GM19238 (cell line): ENCODE data around the gene DHRS9.
"Not testable (repeated sequence)": the region's sequence is repeated elsewhere in the genome, so short reads cannot be mapped to it uniquely, and the experiment has no call there.

Experiments used
- DNase-seq: peaks from one replicate; pipeline ENCODE4 v3.0.0; 2011; ENCODE audit warnings: low spot score; ENCODE audit not compliant: insufficient read length

Gene DHRS9

DNA sequence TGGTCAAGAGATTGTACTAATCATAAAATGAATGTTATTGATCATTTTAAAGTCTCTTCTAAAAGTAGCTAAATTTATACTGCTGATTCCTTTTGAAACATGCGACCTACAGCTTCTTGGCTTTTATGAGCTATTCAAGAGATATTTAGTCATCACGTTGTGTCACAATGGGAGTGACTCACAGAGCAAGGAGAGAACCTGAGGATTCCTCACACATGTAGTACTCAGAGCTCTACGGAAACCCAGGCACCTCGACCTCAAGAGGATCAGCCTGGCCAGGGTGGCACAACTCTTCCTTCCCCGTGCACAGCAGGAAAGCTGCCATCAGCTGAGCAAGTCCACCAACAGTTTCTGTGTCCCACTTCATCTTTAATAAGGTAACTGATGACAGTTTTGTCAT, at the start of gene DHRS9:
DHRS9 (plus strand) TSS at position 223 of the 400 bp plus-strand sequence. CDS start 12,019 bp downstream, outside the sequence.
- DNase-seq = no peak

DNA sequence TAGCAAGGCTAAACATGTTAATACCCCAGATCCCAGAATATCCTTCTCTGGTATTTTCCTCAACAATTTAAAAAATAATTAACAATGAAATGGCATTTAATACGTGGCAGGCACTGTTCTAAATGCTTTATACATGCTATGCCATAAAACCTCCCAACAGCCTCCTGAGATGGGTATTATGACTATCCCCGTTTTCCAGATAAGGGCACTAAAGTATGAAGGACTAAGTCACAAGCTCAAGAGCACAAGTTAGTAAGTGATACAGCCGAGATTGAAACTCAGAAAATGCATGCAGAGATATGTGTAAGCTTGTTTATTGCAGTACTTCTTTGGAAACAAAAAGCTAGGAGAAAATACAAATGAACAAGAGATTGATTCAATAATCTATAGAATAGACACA, 46.2 kb upstream of the DHRS9 start:
- DNase-seq = no peak

DNA sequence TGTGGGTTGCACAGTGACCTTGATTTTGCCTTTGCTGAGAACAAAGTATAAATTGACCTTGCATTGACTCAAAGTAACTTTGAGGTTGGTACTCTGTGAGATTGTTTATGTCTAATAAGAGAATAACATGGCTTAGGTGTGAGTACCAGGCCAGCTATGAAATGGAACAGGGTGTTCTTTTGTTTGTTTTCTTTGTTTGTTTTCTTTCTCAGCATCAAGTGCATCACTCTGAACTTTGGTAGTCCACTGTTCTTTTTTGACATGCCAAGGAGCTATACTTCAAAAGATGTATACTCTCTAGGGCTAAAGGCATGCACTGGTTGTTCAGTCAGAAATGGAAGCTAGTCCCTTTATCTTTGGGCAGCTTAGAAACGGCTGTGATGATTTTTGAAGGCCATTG, 43.3 kb upstream of the DHRS9 start:
- no peak for DNase-seq

DNA sequence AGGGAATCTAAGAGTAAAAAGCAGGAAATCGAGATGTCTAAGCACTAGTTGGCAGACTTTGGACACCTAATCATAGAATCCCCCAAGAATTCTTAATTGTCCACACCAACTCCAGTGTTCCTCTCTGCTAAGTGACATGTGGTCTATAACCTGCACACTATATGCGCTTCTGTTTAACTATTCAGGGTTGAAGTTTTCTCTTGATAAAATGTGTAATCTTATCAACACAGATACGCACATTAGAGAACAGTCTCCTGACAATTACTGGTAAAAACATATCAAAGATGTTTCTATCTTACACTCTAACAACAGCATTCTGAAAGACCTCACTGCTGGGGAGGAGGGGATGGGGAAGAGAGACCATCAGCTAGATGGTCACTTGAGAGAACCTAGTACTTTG, 42.1 kb upstream of the DHRS9 start:
- DNase-seq = no peak

DNA sequence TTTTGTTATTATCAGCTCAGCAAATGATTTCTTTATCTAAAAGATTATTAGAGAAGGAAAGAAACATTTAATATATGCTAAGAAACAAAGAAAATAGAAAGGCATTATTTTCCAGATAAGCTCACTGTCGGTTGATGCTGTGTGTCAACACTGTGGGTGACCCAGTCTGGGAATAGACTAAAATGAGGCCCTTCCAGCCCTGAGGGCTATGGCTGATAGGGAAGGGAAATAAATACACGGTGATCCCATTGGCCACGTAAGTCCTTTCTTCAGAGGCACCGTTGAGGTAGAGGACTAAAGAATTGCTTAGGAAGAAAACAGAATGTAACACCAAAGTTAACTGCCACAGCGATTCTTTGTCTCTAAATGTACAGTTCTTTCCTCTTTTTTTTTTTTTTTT, 40.0 kb upstream of the DHRS9 start:
- DNase-seq = no peak

DNA sequence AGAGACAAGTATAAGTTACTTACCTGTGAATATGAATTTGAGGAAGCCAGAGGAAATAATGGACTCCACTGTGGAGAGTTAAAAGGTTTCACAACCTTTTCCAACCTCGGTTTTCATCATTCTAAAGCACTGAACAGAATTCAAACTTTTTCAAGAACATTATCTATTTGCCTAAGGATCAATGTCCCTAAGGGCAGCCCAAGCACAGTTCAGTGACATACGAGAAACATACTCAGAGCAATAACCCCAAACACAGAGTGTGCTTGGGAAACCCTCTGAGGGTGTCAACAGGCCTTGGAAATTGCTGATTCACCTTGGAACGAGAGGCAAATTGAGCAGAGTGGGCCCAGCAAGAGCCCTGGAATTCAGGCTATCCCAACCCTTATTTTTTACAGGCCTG, 38.2 kb upstream of the DHRS9 start, which contains the start of gene ABCB11:
ABCB11 (minus strand) TSS at position 123 of the 400 bp plus-strand sequence. CDS start 13,199 bp downstream, outside the sequence.
- DNase-seq = no peak

DNA sequence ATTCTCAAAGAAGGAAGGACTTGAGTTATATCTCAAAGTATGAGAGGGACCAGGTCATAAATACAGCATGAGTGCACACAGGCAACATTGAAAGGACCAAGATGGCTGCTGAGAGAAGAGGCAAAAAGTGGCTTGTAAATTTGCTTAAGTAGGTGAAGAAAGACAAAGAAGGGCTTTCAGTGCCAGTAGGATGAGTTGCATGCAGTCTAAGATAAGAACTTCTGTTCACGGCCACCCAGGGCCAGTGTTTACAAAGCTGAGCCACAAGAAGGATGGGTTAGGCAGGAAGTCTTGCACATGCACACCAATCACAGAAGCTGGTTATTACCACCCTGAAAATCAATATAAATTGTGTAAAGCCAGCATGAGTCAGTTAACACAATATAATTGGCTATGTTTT, 35.1 kb upstream of the DHRS9 start:
- DNase-seq = no peak

DNA sequence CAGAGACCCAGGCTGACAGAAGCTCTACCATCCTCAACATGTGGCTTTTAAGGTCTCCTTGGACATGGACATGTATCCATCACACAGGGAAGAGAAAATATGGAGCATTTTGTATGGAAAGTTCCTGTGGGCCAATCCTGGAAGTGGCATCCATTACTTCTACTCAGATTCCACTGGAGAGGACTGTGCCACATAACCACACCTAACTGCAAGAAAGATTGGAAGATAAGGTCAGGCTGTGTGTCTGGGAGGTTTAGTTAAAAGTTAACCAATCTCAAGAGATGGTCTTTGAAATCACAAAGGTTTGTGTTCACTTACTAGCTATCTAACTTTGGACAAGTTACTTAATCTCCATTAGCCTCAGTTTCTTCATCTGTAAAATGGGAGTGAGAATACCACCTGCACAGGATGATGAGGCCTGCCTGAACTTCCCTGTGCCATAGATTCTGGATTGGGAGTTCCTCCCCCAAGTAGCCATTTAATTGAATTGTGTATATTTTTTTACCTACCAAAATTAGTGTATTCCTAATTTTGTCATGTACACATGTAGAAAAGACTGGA, 34.3 kb upstream of the DHRS9 start:
- no peak for DNase-seq

DNA sequence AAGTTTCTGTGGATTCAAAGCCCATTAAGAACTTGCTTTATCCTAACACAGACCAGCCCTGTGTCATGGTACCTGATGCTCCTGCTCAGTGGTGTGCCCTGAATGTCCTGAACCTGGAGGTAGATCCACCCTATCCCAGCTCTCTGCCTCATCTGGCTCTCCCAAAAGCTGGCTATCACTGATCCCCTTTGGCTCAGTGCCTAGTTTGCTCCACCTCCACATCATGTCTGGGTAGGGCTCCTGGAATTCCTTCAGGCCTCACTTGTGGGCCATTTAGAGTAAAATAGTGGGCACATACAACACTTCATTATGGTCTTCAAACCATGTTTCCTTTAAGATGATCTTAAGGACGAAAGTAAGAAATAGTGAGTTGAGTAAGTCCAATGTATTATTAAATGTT, 33.5 kb upstream of the DHRS9 start:
- DNase-seq = no peak

DNA sequence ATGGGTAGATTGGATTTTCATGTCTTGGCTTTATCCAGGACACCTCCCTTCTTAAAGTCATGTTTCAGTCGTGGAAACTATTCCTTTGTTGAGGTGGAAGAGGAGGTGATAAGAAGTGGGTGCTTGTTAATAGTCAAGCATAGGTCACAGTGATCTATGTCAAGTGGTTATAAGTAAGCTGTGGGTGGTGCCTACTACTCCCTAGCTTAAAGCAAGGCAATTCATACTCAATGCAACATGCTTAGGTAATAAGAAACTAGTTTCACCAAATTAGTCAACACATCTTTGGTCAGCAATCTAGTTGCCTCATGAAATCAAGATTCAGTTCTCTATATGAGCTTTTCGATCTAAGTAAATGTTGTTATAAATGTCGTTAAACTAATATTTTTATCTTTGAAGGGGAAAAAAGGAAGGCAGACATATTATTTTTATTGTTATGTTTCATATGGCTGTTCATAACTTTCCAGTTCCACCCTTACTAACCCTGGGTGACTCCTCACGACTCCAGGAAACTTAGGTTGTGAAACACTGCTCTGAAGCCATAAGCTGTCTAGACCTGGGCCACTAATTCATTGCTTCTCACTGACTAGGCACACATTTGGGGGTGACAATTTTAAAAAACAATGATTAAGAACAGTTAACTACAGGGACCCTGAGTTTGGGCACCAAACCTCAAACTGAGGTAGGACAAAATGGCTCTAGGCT, 32.5 kb upstream of the DHRS9 start:
- no peak for DNase-seq

DNA sequence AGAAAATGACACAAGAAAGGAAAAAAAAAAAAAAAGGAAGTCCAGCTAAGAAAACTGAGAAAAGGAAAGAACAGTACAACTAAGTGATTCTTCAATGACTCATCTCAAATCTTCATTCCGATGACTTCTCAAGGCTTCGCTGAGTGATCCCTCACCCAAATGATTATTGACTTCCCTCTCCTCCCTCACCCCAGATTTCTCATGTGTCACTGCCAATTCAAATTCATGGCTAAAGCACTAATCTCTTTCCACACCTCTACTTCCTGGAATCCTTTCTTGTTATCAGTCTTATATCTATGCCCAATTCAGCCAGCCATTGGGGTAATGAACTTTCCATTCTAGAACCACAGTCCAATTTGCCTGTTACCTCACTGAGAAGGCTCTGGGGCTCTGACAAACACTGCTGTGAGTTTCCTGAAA, 31.0 kb upstream of the DHRS9 start:
- peak; percentile 5 for DNase-seq

DNA sequence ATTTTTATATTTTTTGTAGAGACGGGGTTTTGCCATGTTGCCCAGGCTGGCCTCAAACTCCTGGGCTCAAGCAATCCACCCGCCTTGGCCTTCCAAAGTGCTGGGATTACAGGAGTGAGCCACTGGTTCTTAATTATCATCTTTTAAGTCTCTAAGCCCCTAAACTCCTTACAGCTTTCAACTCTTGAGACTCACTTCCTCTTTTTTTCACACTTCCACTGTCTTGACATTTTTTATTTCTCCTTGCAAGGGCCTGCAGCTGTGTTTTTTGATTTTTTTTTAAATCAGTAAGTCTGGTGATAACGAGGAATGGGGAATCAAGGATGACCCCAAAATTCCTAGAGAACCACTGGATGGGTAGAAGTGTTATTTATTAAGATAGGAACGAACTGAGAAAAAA, 29.7 kb upstream of the DHRS9 start:
- DNase-seq = no peak

DNA sequence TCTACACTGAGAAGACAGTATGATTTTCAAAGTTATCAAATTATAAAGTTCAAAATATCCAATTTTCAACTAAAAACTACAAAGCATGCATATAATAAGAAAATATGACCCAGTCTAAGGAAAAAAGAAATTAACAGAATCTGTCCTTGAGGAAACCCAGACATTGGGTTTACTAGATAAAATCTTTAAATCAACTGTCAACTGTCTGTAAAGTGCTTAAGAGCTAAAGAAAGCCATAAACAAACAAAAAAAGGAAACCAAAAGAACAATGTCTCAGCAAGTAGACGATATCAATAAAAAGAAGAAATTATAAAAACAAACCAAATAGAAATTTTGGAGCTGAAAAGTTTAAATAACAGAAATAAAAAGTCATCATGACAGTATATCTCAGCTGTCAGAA, 27.8 kb upstream of the DHRS9 start:
- no peak for DNase-seq

DNA sequence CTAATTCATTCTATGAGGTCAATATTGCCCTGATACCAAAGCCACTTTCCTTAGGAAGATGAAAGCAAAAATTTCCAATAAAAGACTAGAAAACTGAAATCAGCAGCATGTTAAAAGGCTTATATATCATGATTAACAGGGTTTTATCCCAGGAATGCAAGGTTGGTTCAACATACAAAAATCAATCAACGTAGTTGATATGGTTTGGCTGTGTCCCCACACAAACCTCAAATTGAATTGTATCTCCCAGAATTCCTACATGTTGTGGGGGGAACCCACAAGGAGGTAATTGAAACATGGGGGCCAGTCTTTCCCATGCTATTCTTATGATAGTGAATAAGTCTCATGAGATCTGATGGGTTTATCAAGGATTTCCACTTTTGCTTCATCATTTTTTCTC, 26.5 kb upstream of the DHRS9 start:
- DNase-seq = no peak

DNA sequence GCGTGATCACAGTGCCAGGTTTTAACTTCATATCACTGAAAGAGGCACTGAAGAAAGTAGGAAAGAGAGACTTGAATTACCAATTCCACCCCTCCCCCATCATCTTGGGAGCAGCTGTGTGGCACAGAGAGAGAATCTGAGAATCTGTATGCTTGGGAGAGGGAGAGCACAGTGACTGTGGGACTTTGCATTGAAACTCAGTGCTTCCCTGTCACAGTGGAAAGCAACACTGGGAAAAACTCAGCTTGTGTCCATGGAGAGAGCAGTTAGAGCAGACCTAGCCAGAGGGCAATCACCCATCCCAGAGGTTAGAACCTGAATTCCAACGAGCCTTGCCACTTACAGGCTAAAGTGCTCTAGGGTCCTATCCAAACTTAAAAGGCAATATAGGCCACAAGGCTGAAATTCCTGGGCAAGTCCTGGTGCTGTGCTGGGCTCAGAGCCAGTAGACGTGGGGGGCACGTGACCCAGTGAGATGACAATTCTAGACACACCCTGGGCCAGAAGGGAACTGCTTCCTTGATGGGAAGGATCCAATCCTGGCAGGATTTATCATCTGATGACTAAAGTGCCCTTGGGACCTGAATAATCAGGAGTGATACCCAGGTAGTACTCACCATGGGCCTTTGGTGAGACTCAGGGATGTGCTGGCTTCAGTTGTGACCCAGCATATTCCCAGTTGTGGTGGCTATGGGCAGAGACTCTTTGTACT, 22.8 kb upstream of the DHRS9 start:
- no peak for DNase-seq

DNA sequence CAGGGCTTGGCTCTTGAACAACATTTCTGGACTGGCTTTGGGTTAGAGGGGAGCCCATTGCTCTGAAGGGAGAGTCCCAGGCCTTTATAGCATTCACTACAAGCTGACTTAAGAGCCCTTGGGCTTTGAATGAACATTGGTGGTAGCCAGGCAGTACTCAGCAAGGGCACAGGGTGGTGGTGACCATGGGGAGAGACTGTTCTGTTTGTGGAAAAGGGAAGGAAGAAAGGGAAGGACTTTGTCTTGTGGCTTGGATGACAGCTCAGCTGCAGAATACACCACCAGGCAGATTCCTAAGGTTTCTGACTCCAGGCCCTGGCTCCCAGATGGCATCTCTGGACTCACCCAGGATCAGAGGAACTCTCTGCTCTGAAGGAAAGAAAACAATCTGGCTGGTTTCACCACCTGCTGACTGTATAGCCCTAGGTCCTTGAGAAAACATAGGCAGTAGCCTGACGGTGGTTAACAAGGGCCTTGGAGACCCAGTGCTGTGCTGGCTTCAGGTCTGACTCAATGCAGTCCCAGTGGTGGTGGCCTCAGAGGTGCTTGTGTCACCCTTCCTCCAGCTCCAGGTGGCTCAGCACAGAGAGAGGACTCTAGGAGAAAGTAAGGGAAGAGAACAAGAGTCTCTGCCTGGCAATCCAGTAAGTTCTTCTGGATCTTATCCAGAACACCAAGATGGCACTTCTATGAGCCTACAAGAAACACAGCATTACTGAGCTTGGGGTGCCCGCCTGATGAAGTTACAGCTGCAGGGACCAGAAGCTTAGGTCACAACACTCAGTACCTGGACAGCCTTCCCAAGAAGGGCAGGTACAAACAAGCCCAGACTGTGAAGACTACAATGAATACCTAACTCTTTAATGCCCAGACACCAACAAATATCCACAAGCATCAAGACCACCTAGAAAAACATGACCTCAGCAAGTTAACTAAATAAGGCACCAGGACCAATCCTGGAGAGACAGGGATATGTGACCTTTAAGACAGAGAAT, 21.8 kb upstream of the DHRS9 start:
- no peak for DNase-seq

DNA sequence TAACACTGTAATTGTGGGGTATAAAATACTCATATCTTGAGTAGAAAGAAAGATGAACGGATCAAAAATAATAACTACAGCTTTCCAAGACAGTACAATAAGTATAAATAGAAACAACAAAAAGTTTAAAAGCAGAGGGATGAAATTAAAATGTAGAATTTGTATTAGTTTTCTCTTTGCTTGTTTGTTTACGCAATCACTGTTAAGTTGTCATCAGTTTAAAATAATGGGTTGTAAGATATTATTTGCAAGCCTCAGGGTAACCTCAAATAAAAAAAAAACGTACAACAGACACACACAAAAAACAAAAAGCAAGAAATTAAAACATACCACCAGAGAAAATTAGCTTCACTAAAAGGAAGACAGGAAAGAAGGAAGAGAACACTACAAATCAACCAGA, 20.2 kb upstream of the DHRS9 start:
- no peak for DNase-seq

DNA sequence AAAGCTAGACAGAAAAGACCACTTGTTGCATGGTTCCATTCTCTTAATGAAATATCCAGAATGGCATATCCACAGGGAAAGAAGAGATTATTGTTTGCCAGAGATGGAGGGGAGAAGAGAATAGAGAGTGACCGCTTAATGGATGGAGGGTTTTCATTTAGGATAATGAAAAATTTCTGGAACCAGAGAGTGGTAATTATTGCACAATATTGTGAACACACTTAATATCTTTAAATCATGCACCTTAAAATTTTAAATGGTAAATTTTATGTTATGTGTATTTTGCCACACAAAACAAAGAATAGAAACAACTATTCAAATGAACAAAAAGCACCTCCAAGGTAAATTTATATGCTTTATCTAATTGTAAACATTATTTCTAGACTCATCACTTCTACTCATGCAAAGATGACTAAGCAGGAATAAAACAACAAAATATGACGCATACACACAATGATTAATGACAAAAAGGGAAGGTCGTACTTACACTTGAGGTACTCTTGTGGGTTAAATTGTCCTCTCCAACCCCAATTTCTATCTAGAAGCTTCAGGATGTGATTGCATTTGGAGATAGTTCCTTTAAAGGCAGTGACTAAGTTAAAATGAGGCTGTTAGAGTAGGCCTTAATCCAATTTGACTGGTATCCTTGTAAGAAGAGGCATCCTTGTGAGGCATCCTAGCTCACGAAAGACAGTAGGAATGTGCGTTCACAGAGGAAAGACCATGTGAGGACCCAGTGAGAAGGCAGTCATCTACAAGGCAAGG, 18.7 kb upstream of the DHRS9 start:
- DNase-seq = no peak

DNA sequence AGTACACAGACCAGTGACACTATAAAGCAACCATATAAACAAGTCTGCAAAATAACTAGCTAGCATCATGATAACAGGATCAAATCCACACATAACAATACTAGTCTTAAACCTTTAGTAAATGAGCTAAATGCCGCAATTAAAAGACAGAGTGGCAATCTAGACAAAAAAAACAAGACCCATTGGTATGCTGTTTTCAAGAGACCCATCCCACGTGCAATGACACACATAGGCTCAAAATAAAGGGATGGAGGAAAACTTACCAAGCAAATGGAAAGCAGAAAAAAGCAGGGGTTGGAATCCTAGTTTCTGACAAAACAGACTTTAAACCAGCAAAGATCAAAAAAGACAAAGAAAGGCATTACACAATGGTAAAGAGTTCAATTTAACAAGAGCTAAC, 14.8 kb upstream of the DHRS9 start:
- not testable (repeated sequence) for DNase-seq

DNA sequence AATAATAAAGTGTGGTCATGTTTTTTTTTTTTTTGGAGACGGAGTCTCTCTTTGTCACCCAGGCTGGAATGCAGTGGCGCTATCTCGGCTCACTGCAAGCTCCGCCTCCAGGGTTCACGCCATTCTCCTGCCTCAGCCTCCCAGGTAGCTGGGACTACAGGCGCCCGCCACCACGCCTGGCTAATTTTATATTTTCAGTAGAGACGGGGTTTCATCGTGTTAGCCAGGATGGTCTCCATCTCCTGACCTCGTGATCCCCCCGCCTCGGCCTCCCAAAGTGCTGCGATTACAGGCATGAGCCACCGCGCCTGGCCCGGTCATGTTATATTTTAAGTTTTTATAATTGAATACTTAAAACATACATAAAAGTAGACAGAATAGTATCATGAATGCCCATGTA, 5.2 kb upstream of the DHRS9 start:
- not testable (repeated sequence) for DNase-seq

DNA sequence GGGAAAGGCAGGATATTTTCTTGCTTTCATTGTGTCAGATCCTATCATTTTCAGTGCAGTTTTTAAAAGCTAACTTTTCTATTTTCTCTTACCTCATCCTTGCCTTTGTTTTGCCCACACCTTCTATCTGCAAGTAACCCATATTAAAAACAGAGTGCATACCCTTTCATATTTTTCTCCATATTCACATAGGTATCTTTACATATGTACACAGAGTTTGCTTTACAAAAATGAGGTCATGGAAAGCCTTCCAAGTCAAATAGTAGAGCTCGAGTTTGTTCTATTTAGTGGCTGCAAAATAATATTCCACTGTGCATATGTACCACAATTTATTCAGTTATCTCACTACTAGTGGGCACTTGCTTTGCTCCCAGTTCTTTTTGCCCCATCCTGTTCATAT, 3.9 kb upstream of the DHRS9 start:
- no peak for DNase-seq
